ENCODE results near the gene COMT.
"Not testable (repeated sequence)": the region's sequence is repeated elsewhere in the genome, so short reads cannot be mapped to it uniquely, and the experiment has no call there.

COMT gene

GRCh38 chr22:19941365-19942082 lies at the start of gene COMT, which contains the start of gene TXNRD2:
TSS of gene COMT (plus strand) at chr22:19941772. CDS start at chr22:19962527, 20,755 bp downstream.
TSS of gene TXNRD2 (minus strand) at chr22:19941818. CDS start at chr22:19941803, 15 bp downstream.
- peak; percentile 77 for DNase-seq (ENCODE audit: low read depth)

- peak; percentile 63 for DNase-seq (ENCODE audit: low read depth)
Observed at GRCh38 chr22:19892257-19892879, 49.2 kb upstream of the COMT start.

GRCh38 chr22:19892925-19893324 lies 48.6 kb upstream of the COMT start:
- no peak for DNase-seq (ENCODE audit: low read depth)

- no peak for DNase-seq (ENCODE audit: low read depth)
Observed at GRCh38 chr22:19893363-19893762, 48.2 kb upstream of the COMT start.

GRCh38 chr22:19895160-19895849 lies 46.3 kb upstream of the COMT start:
- no peak for DNase-seq (ENCODE audit: low read depth)

- no peak for DNase-seq (ENCODE audit: low read depth)
Observed at GRCh38 chr22:19896665-19897355, 44.8 kb upstream of the COMT start.

GRCh38 chr22:19897726-19898125 lies 43.8 kb upstream of the COMT start:
- DNase-seq (ENCODE audit: low read depth), result no peak

GRCh38 chr22:19898145-19898544 lies 43.4 kb upstream of the COMT start:
- no peak for DNase-seq (ENCODE audit: low read depth)

- no peak for DNase-seq (ENCODE audit: low read depth)
Observed at GRCh38 chr22:19898831-19899567, 42.6 kb upstream of the COMT start.

GRCh38 chr22:19900707-19901436 lies 40.7 kb upstream of the COMT start:
- DNase-seq (ENCODE audit: low read depth), result no peak

GRCh38 chr22:19901577-19902244 lies 39.9 kb upstream of the COMT start:
- no peak for DNase-seq (ENCODE audit: low read depth)

- DNase-seq (ENCODE audit: low read depth), result no peak
Observed at GRCh38 chr22:19902245-19902715, 39.3 kb upstream of the COMT start.

- DNase-seq (ENCODE audit: low read depth), result no peak
Observed at GRCh38 chr22:19903031-19903430, 38.5 kb upstream of the COMT start.

- no peak for DNase-seq (ENCODE audit: low read depth)
Observed at GRCh38 chr22:19903513-19903912, 38.1 kb upstream of the COMT start.

- no peak for DNase-seq (ENCODE audit: low read depth)
Observed at GRCh38 chr22:19904174-19904856, 37.3 kb upstream of the COMT start.

- DNase-seq (ENCODE audit: low read depth), result no peak
Observed at GRCh38 chr22:19904935-19905334, 36.6 kb upstream of the COMT start.

- no peak for DNase-seq (ENCODE audit: low read depth)
Observed at GRCh38 chr22:19905347-19906276, 36.0 kb upstream of the COMT start.

- not testable (repeated sequence) for DNase-seq (ENCODE audit: low read depth)
Observed at GRCh38 chr22:19906864-19907263, 34.7 kb upstream of the COMT start.

GRCh38 chr22:19907902-19908301 lies 33.7 kb upstream of the COMT start:
- DNase-seq (ENCODE audit: low read depth), result not testable (repeated sequence)
